A673 (cell line): ENCODE measurements around the gene ABCF1.

Experiments used
- EZH2 ChIP-seq: fragments of 200-600 bp; sonication (generic); IDR thresholded peaks from 2 replicates; pipeline ENCODE4 v1.6.1; 2017; ENCODE audit warnings: borderline replicate concordance, low read depth, mild to moderate bottlenecking, mixed read lengths, antibody characterized with exemption, low read length; ENCODE audit not compliant: poor library complexity, severe bottlenecking
- TF ChIP-seq, protein P1 (sequence below): fragments of 300-800, 200-600 bp; sonication (generic); conservative IDR thresholded peaks from 2 replicates; pipeline ENCODE4 v1.5.1; 2017; ENCODE audit warnings: low read depth, mild to moderate bottlenecking, antibody characterized with exemption, low read length, moderate library complexity, mixed read lengths

DNA sequence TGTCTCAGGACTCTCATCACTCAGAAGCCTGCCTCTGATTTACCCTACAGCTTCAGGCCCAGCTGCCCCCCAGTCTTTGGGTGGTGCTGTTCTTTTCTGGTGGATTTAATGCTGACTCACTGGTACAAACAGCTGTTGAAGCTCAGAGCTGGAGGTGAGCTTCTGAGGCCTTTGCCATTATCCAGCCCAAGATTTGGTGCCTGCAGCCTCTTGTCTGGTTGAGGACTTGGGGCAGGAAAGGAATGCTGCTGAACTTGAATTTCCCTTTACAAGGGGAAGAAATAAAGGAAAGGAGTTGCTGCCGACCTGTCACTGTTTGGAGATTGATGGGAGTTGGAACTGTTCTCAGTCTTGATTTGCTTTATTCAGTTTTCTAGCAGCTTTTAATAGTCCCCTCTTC lies 19.8 kb downstream of the ABCF1 start:
- TF ChIP-seq, protein P1, sequence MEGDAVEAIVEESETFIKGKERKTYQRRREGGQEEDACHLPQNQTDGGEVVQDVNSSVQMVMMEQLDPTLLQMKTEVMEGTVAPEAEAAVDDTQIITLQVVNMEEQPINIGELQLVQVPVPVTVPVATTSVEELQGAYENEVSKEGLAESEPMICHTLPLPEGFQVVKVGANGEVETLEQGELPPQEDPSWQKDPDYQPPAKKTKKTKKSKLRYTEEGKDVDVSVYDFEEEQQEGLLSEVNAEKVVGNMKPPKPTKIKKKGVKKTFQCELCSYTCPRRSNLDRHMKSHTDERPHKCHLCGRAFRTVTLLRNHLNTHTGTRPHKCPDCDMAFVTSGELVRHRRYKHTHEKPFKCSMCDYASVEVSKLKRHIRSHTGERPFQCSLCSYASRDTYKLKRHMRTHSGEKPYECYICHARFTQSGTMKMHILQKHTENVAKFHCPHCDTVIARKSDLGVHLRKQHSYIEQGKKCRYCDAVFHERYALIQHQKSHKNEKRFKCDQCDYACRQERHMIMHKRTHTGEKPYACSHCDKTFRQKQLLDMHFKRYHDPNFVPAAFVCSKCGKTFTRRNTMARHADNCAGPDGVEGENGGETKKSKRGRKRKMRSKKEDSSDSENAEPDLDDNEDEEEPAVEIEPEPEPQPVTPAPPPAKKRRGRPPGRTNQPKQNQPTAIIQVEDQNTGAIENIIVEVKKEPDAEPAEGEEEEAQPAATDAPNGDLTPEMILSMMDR, result no peak
- TF ChIP-seq EZH2, result no peak
